Neural crest cell (in vitro differentiated cells): ENCODE measurements around the gene SKA2. TPM values are rescaled to one million over a fixed set of nuclear protein-coding genes. Genes with fewer than 3 reads are reported as not detected.

Experiments used
- microRNA-seq: library from miRNA; unstranded; fragments of <30 nt; microRNA quantifications from one replicate; pipeline ENCODE4, GENCODE V29; 2020
- total RNA-seq: library from RNA; stranded (reverse); gene quantifications from 2 replicates; pipeline ENCODE4 v1.2.1, GENCODE V29; 2021

The SKA2 gene
- total RNA-seq, 1 donor from 2014 or later = 119 TPM

Small RNAs within 50 kb of the gene (microRNA-seq; reads per million reads assigned to microRNA genes)
- gene MIR301A = 5,242 reads per million, percentile 91 among the genes with 10 or more reads in this experiment
- gene MIR454 = 28,634 reads per million, percentile 98 among the genes with 10 or more reads in this experiment

Other genes starting within 250 kb of the SKA2 start
- gene TRIM37, start 48.3 kb downstream of the SKA2 start, total RNA-seq = 38.6 and 39.0 TPM in 2 replicates
- 77.2 and 78.8 TPM in 2 replicates for gene PRR11, start 560 bp upstream of the SKA2 start, total RNA-seq
- 21.2 and 22.9 TPM in 2 replicates for gene SMG8, start 54.8 kb upstream of the SKA2 start, total RNA-seq
- 10.7 and 13.4 TPM in 2 replicates for gene GDPD1, start 65.3 kb upstream of the SKA2 start, total RNA-seq
- gene YPEL2, start 176.5 kb upstream of the SKA2 start, total RNA-seq = 2.6 and 2.7 TPM in 2 replicates